Measurements from ENCODE around the gene UQCC2. TPM values are rescaled to one million over a fixed set of nuclear protein-coding genes. Genes with fewer than 3 reads are reported as not detected.

Gene UQCC2
- total and polyA plus RNA-seq, 2 of the 4 experiments (the other 2 are of a cell fraction), result 13.8 to 34.5 TPM

GRCh38 chr6:33719326-33719987 lies 8.0 kb upstream of the UQCC2 start:
- dilution Hi-C loops (cut with HindIII; ENCODE audit: low sequenced_read_pairs, unreplicated experiment), result no loop called here
- Histone ChIP-seq H3K27me3 (ENCODE audit: control insufficient read depth, insufficient read depth, low read length) (peaks cover 58% of the 10 kb centered on the region), H2BK120ac (ENCODE audit: low read depth, low read length) (no peak overlapping the region), H3K9ac (ENCODE audit: low read depth, low read length) (no peak overlapping the region), H2BK15ac (ENCODE audit: low read depth, low read length) (no peak overlapping the region), H2AFZ (replicated peaks; ENCODE audit: low read length, poor library complexity) (no peak overlapping the region), H3K23ac (ENCODE audit: low read depth, low read length) (no peak overlapping the region), H3K14ac (replicated peaks; ENCODE audit: low read depth, low read length) (no peak overlapping the region), H4K91ac (ENCODE audit: insufficient read depth, low read depth, low read length) (no peak overlapping the region), H4K8ac (ENCODE audit: low read depth in 2 of 2, low read length in 2 of 2) (no peak overlapping the region), H3K4me2 (ENCODE audit: low read depth, low read length) (no peak overlapping the region), H2AK9ac (replicated peaks; ENCODE audit: low read depth, low read length, poor library complexity) (no peak overlapping the region), H2BK5ac (ENCODE audit: low read depth, low read length, poor library complexity, severe bottlenecking) (no peak overlapping the region), H3K36me3 (ENCODE audit: control insufficient read depth, insufficient read depth, low read length) (no peaks in the 10 kb centered on the region), H4K5ac (ENCODE audit: low read depth, low read length) (no peak overlapping the region), H3K56ac (ENCODE audit: extremely low read depth, insufficient read depth, low read length) (no peak overlapping the region), H4K20me1 (ENCODE audit: insufficient read depth, low read length) (no peaks in the 10 kb centered on the region), H3K79me1 (ENCODE audit: low read depth in 1 of 2, low read length in 2 of 2) (no peaks in the 10 kb centered on the region), H3K9me3 (ENCODE audit: control insufficient read depth, insufficient read depth, low read length) (no peaks in the 10 kb centered on the region), H3K4me1 (ENCODE audit: control insufficient read depth, insufficient read depth, low read length) (no peaks in the 10 kb centered on the region), H3K27ac (ENCODE audit: insufficient read depth, low read length) (no peak overlapping the region), H3K18ac (ENCODE audit: low read depth, low read length) (no peak overlapping the region), H3K9me1 (ENCODE audit: insufficient read depth, low read length) (no peaks in the 10 kb centered on the region), H3K4me3 (ENCODE audit: insufficient read depth, low read depth, low read length) (no peak overlapping the region), H2AK5ac (ENCODE audit: low read depth, low read length) (no peak overlapping the region), H2BK20ac (ENCODE audit: low read depth, low read length) (no peak overlapping the region), H3K4ac (ENCODE audit: low read depth, low read length) (no peak overlapping the region)
- intact Hi-C loops (cut with micrococcal nuclease), result no loop called here
- 58% methylated on average over 6 of the region's 11 CpGs; no CpG with 5 or more reads in 1 of the 2 experiments for WGBS, 2 experiments (ENCODE audit: extremely low coverage in 2 of 2, insufficient read length in 1 of 2)
- BruUV-seq (replicated peaks), result no TSS peak
- ChIA-PET CTCF (no interaction called here), POLR2A (ENCODE audit: unreplicated experiment) (no interaction called here)
- DNase-seq, result no peak
- in situ Hi-C loops (cut with MboI; ENCODE audit: low sequenced_read_pairs), result loop anchor here (10.0 kb wide), 1 partner anchor 435 kb away; no protein-coding TSS in a partner anchor
- TF ChIP-seq NFE2L2 (IDR thresholded peaks at IDR 0.05; ENCODE audit: low read depth, low read length) (no peak), POLR2A (IDR thresholded peaks at IDR 0.05; ENCODE audit: low read depth, low read length) (no peak), CHD1 (IDR thresholded peaks at IDR 0.05; ENCODE audit: low read depth, low read length) (no peak), RCOR1 (IDR thresholded peaks at IDR 0.05; ENCODE audit: insufficient replicate concordance, low read length) (no peak), CEBPB (IDR thresholded peaks at IDR 0.05; ENCODE audit: low read depth, low read length) (no peak), CTCF (conservative IDR thresholded peaks at IDR 0.05; ENCODE audit: low read depth, low read length) (no peak), FOS (IDR thresholded peaks at IDR 0.05; ENCODE audit: low read depth, low read length) (no peak), SMC3 (IDR thresholded peaks at IDR 0.05; ENCODE audit: low read depth, low read length) (no peak), RFX5 (IDR thresholded peaks at IDR 0.05; ENCODE audit: low read depth, low read length) (no peak), MXI1 (IDR thresholded peaks at IDR 0.05; ENCODE audit: borderline replicate concordance, low read depth, low read length) (no peak), MAZ (IDR thresholded peaks at IDR 0.05; ENCODE audit: borderline replicate concordance, low read depth, low read length) (no peak), RAD21 (IDR thresholded peaks at IDR 0.05; ENCODE audit: low read length) (no peak), BHLHE40 (IDR thresholded peaks at IDR 0.05; ENCODE audit: low read depth, low read length) (no peak)
- no peak for ATAC-seq (ENCODE audit: low read depth)

Measured in IMR-90 (cell line).